ENCODE measurements around the gene VWA8.

DNA sequence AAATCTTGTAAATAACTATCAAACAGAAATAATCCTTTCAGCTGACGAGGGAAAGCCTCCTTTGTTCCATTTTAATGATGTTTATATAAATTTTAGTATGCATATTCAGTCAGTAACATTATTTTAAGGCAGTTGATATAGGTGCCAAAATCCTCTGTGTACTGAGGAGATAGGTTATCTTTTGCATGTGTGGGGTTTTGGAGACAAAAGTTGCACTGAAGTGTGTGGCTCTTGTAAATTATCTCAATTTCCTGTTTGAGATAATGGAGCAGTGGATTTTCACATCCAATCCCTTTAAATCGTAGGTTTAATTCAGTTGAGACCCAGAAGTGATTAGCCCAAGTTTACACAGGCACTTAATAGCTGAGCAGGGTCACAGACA is 396.9 kb downstream of the VWA8 start:
- TF ChIP-seq, protein P1, sequence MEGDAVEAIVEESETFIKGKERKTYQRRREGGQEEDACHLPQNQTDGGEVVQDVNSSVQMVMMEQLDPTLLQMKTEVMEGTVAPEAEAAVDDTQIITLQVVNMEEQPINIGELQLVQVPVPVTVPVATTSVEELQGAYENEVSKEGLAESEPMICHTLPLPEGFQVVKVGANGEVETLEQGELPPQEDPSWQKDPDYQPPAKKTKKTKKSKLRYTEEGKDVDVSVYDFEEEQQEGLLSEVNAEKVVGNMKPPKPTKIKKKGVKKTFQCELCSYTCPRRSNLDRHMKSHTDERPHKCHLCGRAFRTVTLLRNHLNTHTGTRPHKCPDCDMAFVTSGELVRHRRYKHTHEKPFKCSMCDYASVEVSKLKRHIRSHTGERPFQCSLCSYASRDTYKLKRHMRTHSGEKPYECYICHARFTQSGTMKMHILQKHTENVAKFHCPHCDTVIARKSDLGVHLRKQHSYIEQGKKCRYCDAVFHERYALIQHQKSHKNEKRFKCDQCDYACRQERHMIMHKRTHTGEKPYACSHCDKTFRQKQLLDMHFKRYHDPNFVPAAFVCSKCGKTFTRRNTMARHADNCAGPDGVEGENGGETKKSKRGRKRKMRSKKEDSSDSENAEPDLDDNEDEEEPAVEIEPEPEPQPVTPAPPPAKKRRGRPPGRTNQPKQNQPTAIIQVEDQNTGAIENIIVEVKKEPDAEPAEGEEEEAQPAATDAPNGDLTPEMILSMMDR (IDR thresholded peaks at IDR 0.05), result no peak
- TF ChIP-seq POLR2AphosphoS5 (IDR thresholded peaks at IDR 0.05; ENCODE audit: insufficient read depth in 1 of 2, low read depth in 1 of 2) (no peak), POLR2A (IDR thresholded peaks at IDR 0.05) (no peak)
